Measurements from ENCODE around the gene EML1. TPM values are rescaled to one million over a fixed set of nuclear protein-coding genes. Genes with fewer than 3 reads are reported as not detected.

EML1 gene
- total RNA-seq, 1 donor from 2014 or later = 57.2 TPM

- Mint-ChIP-seq H3K4me1 (peaks cover 23% of the 10 kb centered on the region), H3K27me3 (ENCODE audit: insufficient read depth, low read depth) (peaks cover 14% of the 10 kb centered on the region), H3K27ac (peak overlapping the region; percentile 2), H3K4me3 (no peak overlapping the region), H3K36me3 (no peaks in the 10 kb centered on the region), H3K9me3 (no peaks in the 10 kb centered on the region)
- H3K79me2 ChIP-seq (ENCODE audit: low read depth) = no peaks in the 10 kb centered on the region
- peaks cover 21% of the 10 kb centered on the region for H3F3A ChIP-seq (ENCODE audit: low read depth)
- no peak overlapping the region for H3K4me2 ChIP-seq
- H3K9me3 ChIP-seq (ENCODE audit: low read depth) = no peaks in the 10 kb centered on the region
- H3K4me1 ChIP-seq = peaks cover 26% of the 10 kb centered on the region
- no peak for DNase-seq (ENCODE audit: low spot score)
- no peak overlapping the region for H3K27ac ChIP-seq
- TF ChIP-seq EZH2phosphoT487 (IDR thresholded peaks at IDR 0.05) = no peak
- TF ChIP-seq EZH2 (IDR thresholded peaks at IDR 0.05) = no peak
- no peak for TF ChIP-seq CTCF (IDR thresholded peaks at IDR 0.05)
- no peak overlapping the region for H3K9ac ChIP-seq
- H3K4me3 ChIP-seq = no peak overlapping the region
- no peaks in the 10 kb centered on the region for H3K27me3 ChIP-seq
- H2AFZ ChIP-seq (replicated peaks) = no peak overlapping the region
- no peaks in the 10 kb centered on the region for H3K36me3 ChIP-seq
- no peaks in the 10 kb centered on the region for H4K20me1 ChIP-seq (ENCODE audit: low read depth)
Measured at GRCh38 chr14:99750746-99751450, 42.3 kb upstream of the EML1 start.

GRCh38 chr14:99751539-99752485, 41.4 kb upstream of the EML1 start:
- H2AFZ ChIP-seq (replicated peaks) = no peak overlapping the region
- no peak overlapping the region for H3K4me3 ChIP-seq
- Mint-ChIP-seq H3K9me3 (no peaks in the 10 kb centered on the region), H3K36me3 (no peaks in the 10 kb centered on the region), H3K4me3 (no peak overlapping the region), H3K27ac (peak overlapping the region; percentile 85), H3K27me3 (ENCODE audit: insufficient read depth, low read depth) (peaks cover 19% of the 10 kb centered on the region), H3K4me1 (peaks cover 26% of the 10 kb centered on the region)
- no peaks in the 10 kb centered on the region for H3K79me2 ChIP-seq (ENCODE audit: low read depth)
- H3K36me3 ChIP-seq = no peaks in the 10 kb centered on the region
- no peak for DNase-seq (ENCODE audit: low spot score)
- H3K27me3 ChIP-seq = no peaks in the 10 kb centered on the region
- H3K4me2 ChIP-seq = no peak overlapping the region
- no peaks in the 10 kb centered on the region for H3K9me3 ChIP-seq (ENCODE audit: low read depth)
- no peak overlapping the region for H3K9ac ChIP-seq
- TF ChIP-seq EZH2 (IDR thresholded peaks at IDR 0.05) = no peak
- no peak for TF ChIP-seq EZH2phosphoT487 (IDR thresholded peaks at IDR 0.05)
- TF ChIP-seq CTCF (IDR thresholded peaks at IDR 0.05) = no peak
- H4K20me1 ChIP-seq (ENCODE audit: low read depth) = no peaks in the 10 kb centered on the region
- H3F3A ChIP-seq (ENCODE audit: low read depth) = peaks cover 21% of the 10 kb centered on the region
- no peak overlapping the region for H3K27ac ChIP-seq
- peaks cover 22% of the 10 kb centered on the region for H3K4me1 ChIP-seq

- Histone ChIP-seq H2AFZ (replicated peaks) (no peak overlapping the region), H3K9ac (no peak overlapping the region), H3K4me3 (no peak overlapping the region), H3K27me3 (no peaks in the 10 kb centered on the region), H3F3A (ENCODE audit: low read depth) (peaks cover 21% of the 10 kb centered on the region), H4K20me1 (ENCODE audit: low read depth) (no peaks in the 10 kb centered on the region), H3K9me3 (ENCODE audit: low read depth) (no peaks in the 10 kb centered on the region), H3K4me2 (no peak overlapping the region), H3K27ac (no peak overlapping the region), H3K79me2 (ENCODE audit: low read depth) (no peaks in the 10 kb centered on the region), H3K4me1 (peaks cover 22% of the 10 kb centered on the region), H3K36me3 (no peaks in the 10 kb centered on the region)
- no peak for DNase-seq (ENCODE audit: low spot score)
- no peaks in the 10 kb centered on the region for H3K36me3 Mint-ChIP-seq
- TF ChIP-seq CTCF (IDR thresholded peaks at IDR 0.05) = no peak
- TF ChIP-seq EZH2phosphoT487 (IDR thresholded peaks at IDR 0.05) = no peak
- TF ChIP-seq EZH2 (IDR thresholded peaks at IDR 0.05) = no peak
- H3K27ac Mint-ChIP-seq = no peak overlapping the region
- no peak overlapping the region for H3K4me3 Mint-ChIP-seq
- H3K9me3 Mint-ChIP-seq = no peaks in the 10 kb centered on the region
- peaks cover 19% of the 10 kb centered on the region for H3K27me3 Mint-ChIP-seq (ENCODE audit: insufficient read depth, low read depth)
- peaks cover 26% of the 10 kb centered on the region for H3K4me1 Mint-ChIP-seq
Measured at GRCh38 chr14:99752486-99753121, 40.6 kb upstream of the EML1 start.

Data from neural progenitor cell (in vitro differentiated cells).